CD4-positive, alpha-beta T cell treated with Interferon gamma for 1 hour (primary cell): ENCODE results near the gene FNDC3B.

Source experiments
- DNase-seq: peaks from one replicate; pipeline ENCODE4 v3.0.0-alpha.2; 2020

Gene FNDC3B

DNA sequence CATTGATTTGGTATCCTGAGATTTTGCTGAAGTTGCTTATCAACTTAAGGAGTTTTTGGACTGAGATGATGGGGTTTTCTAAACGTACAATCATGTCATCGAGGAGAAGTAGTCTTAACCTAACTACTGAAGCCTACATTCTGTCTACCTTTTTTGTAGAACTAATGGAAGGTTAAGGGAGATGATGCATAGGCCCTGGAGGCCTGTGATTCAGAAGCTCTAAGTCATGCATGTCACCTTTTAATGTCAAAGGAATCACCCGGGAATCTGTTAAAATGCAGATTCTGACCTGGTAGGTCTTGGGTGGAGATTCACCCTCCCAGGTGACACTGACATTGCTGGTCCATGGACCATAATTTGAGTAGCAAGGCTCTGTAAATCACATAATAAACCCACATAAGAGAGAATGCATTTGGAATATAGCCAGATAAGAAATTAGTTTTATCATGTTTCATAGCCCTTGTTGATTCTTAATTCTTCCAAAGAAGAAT, 344.0 kb downstream of the FNDC3B start:
- no peak for DNase-seq

- no peak for DNase-seq
Observed at GRCh38 chr3:172384836-172385235, 345.5 kb downstream of the FNDC3B start.

GRCh38 chr3:172387728-172388127, 348.4 kb downstream of the FNDC3B start:
- DNase-seq, result no peak

GRCh38 chr3:172388412-172389078, 349.2 kb downstream of the FNDC3B start:
- DNase-seq, result no peak

- DNase-seq, result no peak
Observed at GRCh38 chr3:172390792-172391191, 351.4 kb downstream of the FNDC3B start.

DNA sequence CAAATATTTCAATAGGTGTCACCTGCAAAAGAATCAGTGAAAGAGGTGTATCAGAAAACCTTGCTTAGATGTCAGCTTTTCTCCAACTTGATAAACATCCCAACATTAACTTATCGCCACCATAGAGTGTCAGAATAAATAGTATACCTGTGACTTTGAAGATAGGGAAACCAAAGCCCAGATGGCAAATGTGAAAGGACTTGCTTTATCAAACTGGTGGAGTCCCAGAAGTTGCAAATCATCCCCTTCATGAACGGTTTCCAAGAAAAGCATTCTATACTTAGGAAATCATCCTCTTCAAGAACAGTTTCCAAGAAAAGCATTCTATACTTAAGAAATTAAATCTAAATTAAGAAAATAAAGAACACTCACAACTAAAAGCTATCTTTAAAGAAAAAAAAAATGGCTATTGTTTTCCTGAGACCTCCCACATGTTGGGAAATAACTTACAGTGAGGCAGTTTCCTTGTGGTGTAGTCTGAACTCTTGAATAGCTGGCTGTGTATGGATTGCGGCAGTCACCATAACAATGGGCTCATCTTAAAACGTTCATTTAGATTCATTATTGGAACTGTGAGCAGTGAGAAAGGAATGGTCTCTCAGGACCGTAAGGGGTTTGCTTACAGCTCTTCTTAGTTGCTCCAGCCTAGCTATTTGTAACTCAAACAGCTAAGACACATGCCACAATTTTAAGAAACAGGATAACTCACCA, 352.4 kb downstream of the FNDC3B start:
- DNase-seq, result no peak

- no peak for DNase-seq
Observed at GRCh38 chr3:172394692-172395091, 355.3 kb downstream of the FNDC3B start.

GRCh38 chr3:172396400-172396799, 357.0 kb downstream of the FNDC3B start:
- DNase-seq, result no peak

GRCh38 chr3:172397716-172398405, 358.5 kb downstream of the FNDC3B start:
- no peak for DNase-seq

- DNase-seq, result no peak
Observed at GRCh38 chr3:172398484-172398883, 359.1 kb downstream of the FNDC3B start.

DNA sequence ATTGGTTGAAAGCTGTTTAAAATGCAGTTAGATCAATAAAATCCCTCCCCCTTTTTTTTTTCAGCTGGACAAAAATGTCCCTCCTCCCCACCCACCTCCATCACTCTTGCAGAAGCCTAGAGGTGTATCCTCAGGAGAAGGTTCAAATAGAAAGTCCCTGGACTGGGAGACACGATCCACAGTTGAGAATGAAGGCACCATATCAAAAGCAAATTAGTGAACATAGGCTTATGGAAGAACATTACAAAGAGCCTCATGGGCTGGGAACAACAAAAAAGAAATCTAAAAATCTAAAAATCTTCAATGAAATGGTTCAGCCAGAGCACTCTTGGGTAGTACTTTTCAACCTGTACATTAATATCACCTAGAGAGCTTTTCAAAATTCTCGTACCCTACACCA, 362.7 kb downstream of the FNDC3B start:
- no peak for DNase-seq

GRCh38 chr3:172402892-172403643, 363.7 kb downstream of the FNDC3B start:
- DNase-seq, result no peak

DNA sequence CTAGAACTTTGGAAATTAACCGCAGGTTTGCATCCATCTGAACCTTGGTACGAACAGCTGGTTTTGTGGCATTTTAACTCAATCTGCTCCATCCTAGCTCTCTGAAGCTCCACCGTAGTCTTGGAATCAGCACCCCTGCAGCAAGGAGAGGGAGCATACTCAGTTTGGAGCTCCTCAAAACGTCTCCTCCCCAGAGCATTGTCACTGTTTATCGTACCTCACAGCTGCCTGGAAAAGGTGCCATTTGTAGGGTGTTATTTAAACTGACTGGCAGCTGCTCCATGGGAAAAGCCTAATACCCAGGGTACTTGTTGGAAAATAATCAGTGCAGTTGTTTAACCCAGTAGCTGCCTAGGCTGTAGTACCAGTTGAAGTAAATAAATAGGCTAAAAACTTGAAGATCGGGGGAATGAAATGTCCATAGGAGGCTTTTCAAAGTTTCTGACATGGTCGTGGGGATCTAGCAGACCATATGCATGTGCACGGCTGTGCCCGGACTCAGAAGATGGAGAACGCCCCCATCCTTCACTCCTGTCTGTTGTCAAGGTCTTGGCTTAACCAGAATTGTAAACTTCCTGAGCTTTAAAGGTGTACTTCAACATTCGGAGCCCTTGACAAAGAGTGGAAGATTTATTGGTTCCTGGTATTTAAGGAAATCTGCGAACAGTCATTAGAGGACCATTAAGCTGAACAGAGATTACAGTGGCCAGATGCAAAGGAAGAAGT, 365.0 kb downstream of the FNDC3B start:
- DNase-seq, result no peak

- DNase-seq, result no peak
Observed at GRCh38 chr3:172405914-172406313, 366.5 kb downstream of the FNDC3B start.

DNA sequence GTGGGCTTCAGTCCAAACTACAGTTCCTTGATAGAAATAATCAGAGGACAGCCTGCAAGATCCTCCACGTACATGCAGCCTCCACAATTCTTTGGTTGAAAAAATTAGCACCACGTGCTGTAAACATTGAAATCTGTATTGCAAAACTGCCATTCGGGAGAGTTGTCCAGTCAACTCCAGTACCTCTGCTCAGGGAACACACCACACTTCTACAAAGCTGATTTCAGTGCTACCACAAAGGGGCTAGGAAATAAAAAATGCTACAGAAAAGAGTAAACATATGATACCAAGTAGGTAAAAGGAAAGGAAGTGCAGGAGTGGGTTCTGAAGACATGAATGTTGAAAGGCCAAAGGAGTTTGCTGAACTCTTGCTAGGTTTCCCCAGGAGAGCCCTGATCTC, 368.5 kb downstream of the FNDC3B start:
- no peak for DNase-seq

GRCh38 chr3:172410702-172411477, 371.5 kb downstream of the FNDC3B start:
- DNase-seq, result no peak

DNA sequence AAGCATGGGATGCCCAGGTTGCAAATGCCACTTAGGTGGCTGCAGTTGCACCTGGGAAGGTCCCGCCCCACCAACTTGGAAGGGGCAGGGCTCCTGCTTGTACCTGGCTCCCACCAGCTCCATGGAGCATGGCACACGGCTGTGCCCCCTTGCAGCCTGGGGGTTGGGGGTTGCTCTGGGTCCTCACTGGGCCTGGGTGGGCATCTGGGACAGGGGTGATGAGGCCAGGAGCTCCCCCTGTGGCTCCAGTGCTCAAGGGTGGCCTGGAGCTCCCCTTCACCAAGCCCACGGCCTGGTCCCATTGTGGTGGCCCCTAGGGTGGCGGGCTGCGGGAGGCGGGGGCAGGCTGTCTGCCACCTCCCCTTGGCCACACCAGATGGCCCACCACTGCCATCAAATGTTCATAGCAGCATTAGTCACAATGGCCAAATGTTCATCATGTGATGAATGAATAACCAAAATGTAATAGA, 372.1 kb downstream of the FNDC3B start:
- DNase-seq, result no peak

- no peak for DNase-seq
Observed at GRCh38 chr3:172415323-172415722, 375.9 kb downstream of the FNDC3B start.

DNA sequence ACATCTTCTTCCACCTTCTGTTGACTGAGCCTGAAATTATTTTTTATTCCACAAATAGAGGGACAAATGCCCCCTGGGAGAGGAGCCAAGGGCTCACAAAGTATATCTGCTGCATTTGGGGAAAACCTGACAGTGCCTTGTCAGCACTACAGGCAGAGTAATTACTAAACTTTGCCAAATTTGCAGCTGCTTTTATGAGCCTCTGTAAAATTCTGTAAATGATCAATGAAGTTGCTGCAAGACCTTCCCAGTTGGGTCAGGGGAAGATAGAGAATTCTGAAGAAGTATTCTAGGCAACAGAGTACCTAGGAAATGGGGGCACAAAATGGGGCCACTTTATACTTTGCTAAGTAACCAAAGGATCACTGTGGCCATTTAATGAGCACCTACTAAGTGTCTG, 398.3 kb downstream of the FNDC3B start:
- no peak for DNase-seq

DNA sequence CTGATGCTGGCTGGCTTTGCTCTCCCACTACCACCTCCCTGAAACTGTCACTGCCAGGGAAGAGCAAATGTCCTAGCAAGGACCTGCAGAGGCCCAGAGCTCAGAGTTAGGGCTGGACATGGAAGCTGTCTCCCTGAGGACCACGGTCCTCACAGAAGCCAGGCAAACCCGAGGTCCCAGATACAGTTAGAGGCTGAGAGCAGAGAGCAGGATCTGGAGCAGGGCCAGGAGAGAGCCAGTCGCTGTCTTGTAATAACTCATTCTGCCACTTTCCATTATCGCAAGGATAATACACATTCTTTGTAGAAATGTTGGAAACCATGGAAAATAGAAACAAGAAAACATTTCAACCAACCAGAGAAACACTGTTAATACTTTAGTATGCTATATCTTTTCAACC, 398.8 kb downstream of the FNDC3B start:
- DNase-seq, result no peak

GRCh38 chr3:172441581-172441980, 402.2 kb downstream of the FNDC3B start:
- DNase-seq, result no peak

DNA sequence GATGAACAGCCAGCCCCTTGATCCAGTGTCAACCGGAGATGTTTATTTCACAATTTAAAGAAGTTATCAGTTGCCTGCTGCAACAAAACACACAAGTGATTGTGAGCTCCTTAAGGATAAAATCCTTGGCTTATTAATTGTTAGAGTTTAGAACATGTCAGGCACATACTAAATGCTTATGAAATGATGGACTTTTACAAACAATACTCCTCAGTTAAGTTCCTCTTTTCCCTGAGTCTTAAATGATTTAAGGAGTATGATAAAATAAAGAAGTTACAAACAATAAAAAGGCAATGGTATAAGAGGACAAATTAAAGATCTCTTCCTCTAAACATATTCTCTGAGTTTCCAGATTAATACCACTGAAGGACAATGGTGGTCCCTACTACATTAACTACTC, 403.2 kb downstream of the FNDC3B start:
- DNase-seq, result no peak
